ENCODE results near the gene CACNA1C. TPM values are rescaled to one million over a fixed set of nuclear protein-coding genes. Genes with fewer than 3 reads are reported as not detected.

The CACNA1C gene
- total RNA-seq, 1 donor from 2014 or later = 1.3 TPM

DNA sequence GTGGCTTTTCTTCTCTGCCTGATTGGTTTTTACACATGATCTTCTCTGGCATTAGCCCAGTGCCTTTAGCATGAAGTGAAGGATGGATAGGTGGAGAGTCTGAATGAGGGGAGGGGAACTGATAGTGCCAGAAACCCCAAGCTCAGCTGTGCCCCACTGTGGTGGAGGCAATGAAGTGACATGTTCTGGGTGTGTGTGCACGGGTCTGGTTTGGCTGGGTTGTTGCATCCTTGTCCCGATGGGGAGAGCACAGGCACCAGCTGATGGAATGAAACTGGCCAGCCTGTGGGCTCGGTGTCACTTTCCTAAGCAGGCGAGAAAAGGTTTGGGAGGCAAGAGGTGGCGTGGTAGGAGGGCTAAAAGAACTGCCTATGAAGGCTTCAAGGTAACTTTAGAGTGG, 65.3 kb downstream of the CACNA1C start:
- Histone ChIP-seq H3K36me3 (ENCODE audit: control insufficient read depth, insufficient read depth, low read length) (no peaks in the 10 kb centered on the region), H3K27me3 (ENCODE audit: control insufficient read depth, insufficient read depth, low read length) (no peaks in the 10 kb centered on the region), H3K4me3 (ENCODE audit: low read depth, low read length) (no peak overlapping the region)
- no peak for DNase-seq (ENCODE audit: low read depth)
- no peak for TF ChIP-seq CTCF (IDR thresholded peaks at IDR 0.05; ENCODE audit: insufficient read depth, low read length, poor library complexity, severe bottlenecking)

DNA sequence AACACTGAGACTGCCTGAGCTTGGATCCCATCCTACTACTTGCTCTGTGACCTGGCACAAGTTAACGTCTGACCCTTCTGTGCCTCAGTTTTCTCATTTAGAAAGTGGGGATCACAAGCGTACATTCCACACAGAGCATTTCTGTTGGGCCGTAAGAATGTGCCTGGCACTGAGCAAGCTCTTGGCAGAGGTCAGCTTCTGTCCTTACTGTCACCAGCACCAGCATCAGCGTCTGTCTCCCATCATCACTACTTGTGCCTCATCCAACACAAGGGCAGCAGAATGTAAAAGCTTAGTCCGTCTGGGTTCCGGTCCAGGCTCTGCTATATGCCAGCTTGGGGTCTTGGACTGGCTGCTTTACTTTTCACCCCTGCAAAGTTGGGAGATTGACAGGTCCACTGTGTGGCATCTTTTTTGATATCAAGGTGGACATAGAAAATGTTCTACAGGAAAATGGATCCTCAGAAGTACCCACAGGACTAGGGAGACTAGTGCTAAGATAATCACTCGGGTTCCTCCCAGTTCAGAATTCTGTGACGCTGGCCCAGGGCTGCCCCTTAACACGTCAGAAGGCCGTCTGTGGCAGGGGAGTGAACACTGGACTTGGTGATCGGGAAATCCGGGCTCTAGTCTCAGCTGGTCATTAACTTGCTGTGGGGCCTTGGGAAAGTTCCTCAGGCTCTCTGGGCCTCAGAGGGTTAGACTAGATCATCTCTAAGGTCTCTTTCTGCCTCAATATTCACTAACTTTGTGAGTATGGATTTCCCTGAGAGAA, 65.9 kb downstream of the CACNA1C start:
- H3K27me3 ChIP-seq (ENCODE audit: control insufficient read depth, insufficient read depth, low read length) = no peaks in the 10 kb centered on the region
- H3K4me3 ChIP-seq (ENCODE audit: low read depth, low read length) = no peak overlapping the region
- no peak for DNase-seq (ENCODE audit: low read depth)
- no peak for TF ChIP-seq CTCF (IDR thresholded peaks at IDR 0.05; ENCODE audit: insufficient read depth, low read length, poor library complexity, severe bottlenecking)
- no peaks in the 10 kb centered on the region for H3K36me3 ChIP-seq (ENCODE audit: control insufficient read depth, insufficient read depth, low read length)

GRCh38 chr12:2119266-2119665, 66.5 kb downstream of the CACNA1C start:
- Histone ChIP-seq H3K27me3 (ENCODE audit: control insufficient read depth, insufficient read depth, low read length) (no peaks in the 10 kb centered on the region), H3K36me3 (ENCODE audit: control insufficient read depth, insufficient read depth, low read length) (no peaks in the 10 kb centered on the region), H3K4me3 (ENCODE audit: low read depth, low read length) (no peak overlapping the region)
- no peak for TF ChIP-seq CTCF (IDR thresholded peaks at IDR 0.05; ENCODE audit: insufficient read depth, low read length, poor library complexity, severe bottlenecking)
- DNase-seq (ENCODE audit: low read depth) = no peak

GRCh38 chr12:2120982-2121758, 68.4 kb downstream of the CACNA1C start:
- Histone ChIP-seq H3K36me3 (ENCODE audit: control insufficient read depth, insufficient read depth, low read length) (no peaks in the 10 kb centered on the region), H3K4me3 (ENCODE audit: low read depth, low read length) (no peak overlapping the region), H3K27me3 (ENCODE audit: control insufficient read depth, insufficient read depth, low read length) (no peaks in the 10 kb centered on the region)
- no peak for DNase-seq (ENCODE audit: low read depth)
- no peak for TF ChIP-seq CTCF (IDR thresholded peaks at IDR 0.05; ENCODE audit: insufficient read depth, low read length, poor library complexity, severe bottlenecking)

GRCh38 chr12:2124466-2125023, 71.8 kb downstream of the CACNA1C start:
- no peaks in the 10 kb centered on the region for H3K36me3 ChIP-seq (ENCODE audit: control insufficient read depth, insufficient read depth, low read length)
- no peak for TF ChIP-seq CTCF (IDR thresholded peaks at IDR 0.05; ENCODE audit: insufficient read depth, low read length, poor library complexity, severe bottlenecking)
- no peak overlapping the region for H3K4me3 ChIP-seq (ENCODE audit: low read depth, low read length)
- DNase-seq (ENCODE audit: low read depth) = no peak
- no peaks in the 10 kb centered on the region for H3K27me3 ChIP-seq (ENCODE audit: control insufficient read depth, insufficient read depth, low read length)

Data from kidney epithelial cell (primary cell).